ENCODE results near the gene FYN.

The FYN gene

DNA sequence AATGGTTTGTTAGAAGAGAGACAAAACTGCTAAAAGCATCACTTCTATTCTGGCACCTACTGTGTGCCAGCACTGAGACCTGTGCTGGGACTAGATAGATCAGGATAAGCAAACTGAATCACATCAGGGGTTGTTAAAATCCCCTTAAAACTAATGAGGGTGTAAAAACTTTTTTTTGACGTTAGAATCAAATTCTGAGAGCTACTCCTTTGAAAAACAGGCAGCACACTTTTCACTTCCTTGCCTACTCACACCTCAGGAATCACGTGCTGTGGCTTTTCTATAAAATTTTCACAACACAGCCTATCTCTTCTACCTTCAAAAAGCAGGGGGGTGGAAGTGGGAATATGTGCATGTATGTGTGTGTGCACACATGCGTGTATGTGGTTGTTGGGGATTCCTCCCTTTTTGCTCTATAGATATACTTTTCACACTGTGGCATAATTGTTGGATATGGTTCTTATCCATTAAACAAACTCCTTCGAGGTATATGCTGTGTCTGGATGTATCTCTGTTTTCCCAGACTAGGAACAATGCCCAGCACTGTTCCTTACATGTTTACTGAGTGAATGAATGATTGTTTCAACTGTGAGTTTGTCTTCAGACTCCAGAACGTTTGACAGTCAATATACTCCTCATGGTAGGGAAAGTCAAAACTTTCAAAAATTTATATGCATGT is 105.4 kb downstream of the FYN start:
- DNase-seq = no peak

DNA sequence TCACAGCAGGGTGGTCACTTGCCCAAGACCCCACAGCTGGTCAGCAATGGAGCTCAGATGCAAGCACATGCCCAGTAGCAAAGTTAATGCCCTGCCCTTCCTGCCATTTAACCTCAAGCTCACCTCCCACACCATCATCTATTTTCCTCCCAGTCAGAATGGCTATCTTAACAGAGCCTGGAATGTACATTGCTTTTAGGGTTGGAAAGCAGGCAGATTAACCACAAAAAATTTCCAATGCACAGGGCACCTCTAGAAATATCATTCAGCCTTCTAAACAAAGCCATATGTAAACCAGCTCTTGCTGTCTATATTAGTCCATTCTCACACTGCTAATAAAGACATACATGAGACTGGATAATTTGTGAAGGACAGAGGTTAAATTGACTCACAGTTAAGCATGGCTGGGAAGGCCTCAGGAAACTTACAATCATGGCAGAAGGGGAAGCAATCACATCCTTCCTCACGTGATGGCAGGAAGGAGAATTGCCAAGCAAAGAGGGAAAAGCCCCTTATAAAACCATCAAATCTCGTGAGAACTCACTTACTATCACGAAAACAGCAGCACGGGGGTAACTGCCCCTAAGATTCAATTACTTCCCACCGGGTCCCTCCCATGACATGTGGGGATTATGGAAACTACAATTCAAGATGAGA is 106.9 kb downstream of the FYN start:
- no peak for DNase-seq

DNA sequence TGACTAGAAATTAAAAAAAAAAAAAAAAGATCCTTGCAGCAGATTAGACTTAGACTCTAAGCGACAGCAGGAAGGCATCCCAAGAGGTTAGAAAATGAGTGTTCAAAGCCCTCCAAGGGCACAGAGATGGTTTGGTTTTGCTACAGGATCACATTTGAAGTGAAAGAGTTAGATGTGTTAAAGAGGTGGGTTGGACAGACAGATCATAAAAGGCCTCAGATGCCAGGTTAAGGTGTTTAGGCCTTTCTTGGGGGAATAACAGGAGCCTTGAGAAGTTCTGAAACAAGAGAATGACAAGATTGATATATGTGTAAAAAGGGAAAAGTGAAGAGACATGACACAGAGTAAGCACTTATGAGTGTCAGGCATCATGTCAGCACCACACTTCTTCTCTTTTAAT is 107.5 kb downstream of the FYN start:
- DNase-seq = no peak

DNA sequence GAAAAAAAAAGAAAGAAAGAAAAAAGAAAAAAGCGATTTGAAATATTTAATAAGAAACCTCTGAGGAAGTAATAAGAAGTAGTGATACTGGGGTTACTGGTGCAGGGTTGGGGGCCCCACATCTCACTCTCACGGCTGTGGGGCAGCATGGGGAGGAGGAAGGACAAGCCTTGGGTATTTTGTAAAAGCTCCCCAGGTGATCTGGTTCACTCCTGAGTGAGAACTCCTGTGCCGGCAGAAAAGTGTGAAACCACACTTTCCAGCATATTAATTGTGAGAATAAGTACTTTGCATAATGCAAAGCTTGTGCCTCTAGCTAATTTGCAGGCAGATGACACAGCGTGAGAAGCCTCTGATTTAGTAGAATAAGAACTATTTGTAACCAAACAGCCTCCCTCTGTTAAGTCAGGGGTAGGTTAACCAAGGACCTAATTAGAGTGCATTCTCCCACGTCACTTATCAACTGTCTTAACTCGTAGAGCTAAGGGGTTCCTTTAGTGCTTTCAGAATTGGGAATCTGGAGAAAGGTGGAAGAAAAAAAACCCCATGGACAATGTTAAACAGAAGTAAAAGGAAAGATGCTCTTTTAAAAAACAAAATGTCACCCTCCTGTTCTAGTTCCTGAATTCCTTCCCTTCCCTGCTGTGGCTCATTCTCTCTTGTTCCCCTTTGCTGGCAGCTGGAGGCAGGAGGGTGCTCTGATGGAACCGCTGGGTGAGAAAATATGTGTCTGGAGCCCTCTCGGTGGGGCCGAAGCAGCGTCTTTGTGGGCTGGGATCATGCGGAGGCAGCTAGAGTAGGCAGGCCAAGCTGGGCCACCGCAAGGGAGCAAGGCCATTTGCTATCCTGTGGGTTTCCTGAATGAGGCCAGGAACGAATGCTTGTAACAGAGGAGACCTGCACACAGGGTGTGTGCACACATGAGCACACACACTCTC is 108.7 kb downstream of the FYN start:
- peak; percentile 77 for DNase-seq

DNA sequence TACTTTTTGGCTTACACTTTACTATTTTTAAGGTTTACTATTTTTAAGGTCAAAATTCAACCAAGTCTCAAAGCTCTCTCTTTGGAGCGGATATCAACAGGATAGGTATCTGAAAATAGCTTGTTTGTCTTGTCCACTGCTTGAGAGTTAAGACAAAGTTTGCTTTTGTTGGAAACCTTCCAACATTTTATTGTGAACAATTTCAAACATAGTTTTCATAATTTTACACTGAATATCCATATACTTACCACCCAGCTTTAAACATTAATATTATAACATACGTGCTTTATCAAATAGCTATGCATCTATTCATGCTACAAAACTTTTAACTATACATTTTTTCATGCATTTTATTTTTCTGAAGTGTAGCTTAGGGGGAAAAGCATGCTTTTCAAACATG is 109.9 kb downstream of the FYN start:
- no peak for DNase-seq

DNA sequence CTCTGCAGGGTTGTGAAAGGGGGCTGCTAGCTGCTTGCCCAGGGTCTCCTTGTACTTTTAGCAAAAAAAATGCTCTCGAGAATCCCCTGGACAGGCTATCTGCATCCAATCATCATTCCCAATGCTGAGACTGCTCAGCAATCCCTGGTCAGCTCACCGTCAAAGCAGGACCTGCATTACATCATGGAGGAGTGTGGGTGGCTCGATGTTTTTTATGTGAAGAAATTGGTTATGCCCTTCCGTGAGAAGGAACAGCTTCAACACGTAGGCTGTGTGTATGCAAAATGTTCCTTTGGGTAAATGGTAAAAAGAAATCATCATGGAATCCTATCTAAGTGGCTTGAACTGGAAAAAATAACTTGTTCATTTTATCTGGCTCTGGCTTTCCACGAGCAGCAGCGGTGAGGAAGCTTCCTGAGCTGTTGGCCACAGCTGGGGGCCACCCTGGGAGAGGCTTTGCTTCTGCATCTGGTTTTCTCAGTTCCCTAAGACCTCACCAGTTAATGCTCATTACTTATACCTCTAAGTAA is 111.4 kb downstream of the FYN start:
- no peak for DNase-seq

DNA sequence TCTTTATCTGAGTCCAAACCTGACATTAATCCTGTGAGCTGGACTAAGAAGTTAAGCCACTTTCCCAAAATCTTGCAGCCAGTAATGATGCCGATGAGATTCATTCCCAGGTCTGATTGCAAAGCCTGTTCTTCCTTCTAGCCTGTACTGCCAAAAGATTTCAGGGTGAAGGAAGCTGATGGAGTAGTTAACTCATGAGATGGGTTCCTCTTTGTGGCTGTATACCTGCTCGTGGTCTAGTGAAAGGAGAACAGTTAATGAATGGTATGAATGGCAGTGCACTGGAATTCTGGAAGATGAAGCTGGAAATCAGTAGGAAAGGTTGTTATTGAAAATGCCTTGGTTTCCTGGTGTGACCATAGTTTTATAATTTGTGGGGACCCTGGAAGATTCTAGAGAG is 112.0 kb downstream of the FYN start:
- DNase-seq = no peak

DNA sequence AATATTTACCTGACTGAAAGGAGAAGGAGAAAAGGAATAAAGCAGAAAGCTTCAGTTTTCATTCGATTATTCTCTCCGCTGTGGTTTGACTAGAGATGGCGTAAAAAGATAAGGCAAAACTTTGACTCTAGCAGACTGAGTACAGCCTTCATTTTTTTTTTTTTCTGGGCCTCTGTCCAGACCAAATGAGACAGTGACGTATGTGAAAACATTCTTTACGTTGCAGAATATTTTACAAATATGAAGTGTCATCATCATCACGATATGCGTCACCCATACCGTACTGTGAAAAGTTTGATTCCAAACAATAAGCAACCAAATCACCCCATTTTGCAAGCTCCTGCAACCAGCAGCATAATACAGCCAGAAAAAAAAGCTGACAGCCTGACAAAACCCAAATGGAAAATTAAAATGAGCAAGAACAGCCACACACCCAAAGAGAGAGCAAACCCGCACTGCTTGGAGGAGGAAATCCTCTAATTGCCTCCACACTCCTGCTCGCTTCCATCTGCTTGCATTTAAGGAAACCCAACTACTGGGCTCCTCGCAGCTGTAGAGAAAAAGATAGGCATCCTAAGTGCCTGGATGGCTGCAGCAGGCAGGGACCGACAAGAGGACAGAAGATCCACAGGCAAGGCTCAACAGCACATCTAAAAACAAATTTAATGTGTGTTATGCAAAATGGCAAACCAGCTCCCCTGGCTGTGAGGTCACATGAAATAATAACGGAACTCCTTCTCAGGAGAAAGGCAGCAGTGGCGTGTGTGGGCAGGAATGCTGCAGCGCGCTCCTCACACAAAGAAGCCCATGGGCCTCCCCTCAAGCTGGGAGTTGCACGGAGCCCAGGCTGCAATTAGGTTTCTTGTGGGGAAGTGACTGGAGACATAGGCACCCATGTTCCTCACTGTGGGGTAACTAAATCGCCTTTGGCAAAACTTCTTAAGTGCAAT is 113.1 kb downstream of the FYN start:
- no peak for DNase-seq

DNA sequence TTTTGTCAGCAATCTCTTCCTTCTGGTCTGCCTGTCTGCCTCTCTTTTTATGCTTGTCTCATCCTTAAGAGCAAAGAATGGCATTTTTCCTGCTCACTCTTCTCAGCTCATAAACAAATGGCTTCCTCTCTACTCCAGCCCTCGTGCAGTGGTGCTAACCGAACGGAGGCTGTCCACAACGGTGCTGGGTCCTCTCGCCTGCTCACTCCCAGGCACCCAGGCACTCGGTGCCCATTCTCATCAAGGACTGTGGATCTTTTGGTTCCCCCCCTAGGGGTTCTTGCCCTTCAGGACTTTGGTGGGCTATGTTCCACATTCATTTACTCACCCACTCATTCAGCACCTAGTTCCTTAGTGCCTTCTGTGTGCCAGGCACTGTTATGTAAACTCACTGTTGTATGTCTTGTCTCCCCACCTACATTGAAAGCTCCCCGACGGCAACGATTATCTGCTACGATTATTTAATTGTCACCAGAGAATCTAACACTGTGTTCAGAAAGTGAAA is 113.9 kb downstream of the FYN start:
- no peak for DNase-seq

DNA sequence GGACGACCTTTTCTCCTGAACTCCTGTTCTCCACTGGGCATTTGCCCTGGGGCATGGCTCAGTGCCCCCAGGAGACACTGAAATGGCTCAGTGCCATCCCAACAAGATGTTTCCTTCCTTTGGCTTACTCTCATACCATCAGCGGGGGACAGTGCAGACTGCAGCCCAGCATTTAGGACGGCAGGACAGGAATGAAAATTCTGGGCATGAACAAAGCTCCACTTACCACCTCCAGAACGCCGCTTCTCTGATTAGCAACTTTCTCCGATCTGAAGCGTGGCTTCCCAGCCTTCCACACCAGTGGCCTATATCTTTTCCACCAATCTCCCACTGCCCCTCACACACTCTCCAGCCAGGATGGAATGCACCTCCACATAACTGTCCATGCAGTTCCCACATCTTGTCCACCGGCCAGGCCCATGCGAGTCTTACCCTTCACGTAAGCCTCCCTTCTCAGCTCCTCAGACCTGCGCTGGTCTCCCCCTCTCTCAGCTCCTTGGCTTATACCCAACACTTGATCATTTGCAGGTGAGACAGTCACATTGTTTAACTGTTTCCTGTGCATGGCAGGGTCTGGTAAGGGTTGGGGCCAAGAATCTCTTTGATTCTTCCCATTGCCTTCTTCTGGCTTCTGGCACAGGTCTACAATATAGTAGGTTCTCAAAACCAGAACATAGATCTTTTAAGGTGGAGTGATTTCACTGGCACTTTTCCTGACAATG is 114.5 kb downstream of the FYN start:
- no peak for DNase-seq

DNA sequence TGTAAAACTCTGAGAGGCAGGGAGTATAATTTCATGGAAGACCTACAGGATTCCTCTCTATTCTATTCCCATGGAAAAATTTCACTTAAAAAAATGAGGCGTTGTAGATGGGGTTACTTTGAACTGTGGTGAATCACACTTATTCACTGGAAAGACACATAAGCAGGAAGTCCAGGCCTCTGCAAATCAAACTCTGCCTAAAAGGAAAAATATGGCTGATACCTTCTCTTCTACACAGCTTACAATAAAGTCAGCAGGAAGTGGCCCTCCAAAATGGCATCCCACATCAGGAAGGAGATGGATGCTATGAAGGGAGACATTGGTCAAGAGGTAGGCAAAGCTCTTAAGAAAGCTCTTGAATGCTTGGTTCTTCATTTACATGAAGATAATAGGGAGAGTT is 115.9 kb downstream of the FYN start:
- DNase-seq = no peak

DNA sequence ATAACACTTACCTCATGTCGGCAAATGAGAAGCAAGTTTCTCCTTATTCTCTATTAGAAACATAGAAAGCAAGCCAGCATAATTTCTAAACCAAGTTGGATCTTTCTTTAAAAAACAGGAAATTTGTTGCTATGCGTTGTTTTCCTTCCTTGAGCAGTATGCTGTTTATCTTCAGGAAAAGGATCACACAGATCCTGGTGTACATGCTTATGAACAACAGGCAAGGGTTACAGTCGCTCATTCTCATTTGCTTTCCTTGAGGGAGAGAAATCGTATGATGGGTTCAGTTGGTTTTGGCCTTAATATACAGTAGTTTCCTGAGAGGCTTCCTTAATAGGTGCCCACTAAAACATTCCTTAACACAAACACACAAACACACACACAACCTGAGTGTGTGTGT is 118.8 kb downstream of the FYN start:
- no peak for DNase-seq

DNA sequence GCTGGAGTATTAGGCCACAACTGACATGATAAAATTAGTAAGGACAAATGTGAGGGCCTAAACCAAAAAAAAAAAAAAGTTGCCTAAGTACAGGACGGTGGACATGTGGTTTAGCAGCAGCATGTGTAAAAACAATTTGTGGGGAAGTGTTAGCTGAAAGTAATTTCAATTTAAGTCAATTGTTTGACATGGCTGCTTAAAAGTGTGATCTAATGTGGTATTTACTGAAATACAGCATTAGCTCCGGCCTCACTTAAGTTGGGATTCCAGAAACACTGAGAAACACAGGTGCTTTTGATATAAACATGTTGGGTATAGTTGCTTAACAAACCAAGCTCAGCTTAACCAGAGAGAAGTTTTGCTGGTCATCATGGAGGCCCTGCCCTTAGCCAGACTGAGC is 119.7 kb downstream of the FYN start:
- DNase-seq = no peak

DNA sequence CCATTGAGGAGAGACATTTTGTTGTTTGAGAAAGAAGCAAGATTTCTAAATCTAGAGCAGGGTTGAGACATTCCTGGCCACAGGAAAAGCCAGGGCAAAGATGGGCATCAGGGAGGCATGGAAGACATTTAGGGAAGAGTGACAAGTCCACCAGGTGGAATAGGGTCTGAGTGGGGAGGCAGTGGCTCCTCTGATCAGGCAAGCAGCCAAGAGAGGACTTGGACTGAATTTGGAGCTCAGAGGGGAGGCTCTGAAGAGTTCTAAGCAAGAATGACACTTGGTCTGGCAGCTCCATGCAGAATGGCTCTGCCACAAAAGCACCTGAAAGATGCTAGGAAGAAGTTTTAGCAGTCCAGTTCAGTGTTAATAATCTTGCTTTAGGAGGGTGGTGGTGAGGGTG is 120.8 kb downstream of the FYN start:
- no peak for DNase-seq

DNA sequence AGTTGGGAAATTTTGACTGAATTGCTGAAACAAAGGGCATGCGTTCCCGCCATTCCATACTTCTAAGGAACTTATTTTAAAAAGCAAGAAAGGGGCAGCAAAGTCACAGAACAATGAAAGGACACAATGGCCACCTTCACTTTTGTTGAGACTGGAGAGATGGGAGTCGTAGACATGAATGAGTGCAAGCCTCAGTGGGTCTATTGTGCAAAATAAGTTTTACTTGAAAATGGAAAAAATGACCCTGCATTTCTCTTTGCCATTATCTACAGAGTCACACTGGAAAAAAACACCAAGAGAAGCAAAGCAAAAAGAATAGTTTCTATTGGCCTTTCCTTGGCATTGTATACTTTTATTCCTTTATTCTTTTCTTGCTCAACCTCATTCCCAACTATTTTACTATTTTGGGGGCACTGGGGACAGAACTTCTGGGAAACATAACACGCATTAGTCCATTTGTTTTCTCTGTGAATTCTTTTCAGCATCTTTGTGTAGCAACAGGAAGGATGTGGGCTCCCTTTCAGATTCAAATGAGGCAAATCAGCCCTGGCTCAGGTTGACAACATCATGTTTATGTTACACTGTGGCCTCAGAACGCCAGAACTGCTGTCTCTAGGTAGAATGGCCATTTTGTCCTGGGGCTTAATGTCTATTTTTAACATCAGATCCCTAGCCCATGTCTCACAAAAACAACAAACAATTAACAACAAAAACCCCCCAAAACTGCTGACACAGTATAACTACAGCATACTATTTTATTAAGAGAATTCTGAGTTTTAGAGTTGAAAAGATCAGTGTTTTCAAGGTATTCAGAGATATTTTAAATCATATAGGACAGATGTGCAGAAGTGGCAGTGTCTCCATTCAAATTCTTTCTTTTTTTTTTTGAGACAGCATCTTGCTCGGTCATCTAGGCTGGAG is 122.2 kb downstream of the FYN start:
- DNase-seq = no peak

DNA sequence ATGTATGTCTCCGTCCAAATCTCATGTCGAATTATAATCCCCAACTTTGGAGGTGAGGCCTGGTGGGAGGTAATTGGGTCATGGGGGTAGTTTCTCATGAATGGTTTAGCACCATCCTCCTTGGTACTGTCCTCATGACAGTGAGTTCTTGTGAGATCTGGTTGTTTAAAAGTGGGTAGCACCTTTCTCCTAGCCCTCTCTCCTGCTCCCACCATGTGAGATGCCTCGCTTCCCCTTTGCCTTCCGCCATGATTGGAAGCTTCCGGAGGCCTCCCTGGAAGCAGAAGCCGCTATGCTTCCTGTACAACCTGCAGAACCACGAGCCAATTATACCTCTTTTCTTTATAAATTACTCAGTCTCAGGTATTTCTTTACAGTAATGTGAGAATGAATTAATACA is 123.1 kb downstream of the FYN start:
- DNase-seq = no peak

DNA sequence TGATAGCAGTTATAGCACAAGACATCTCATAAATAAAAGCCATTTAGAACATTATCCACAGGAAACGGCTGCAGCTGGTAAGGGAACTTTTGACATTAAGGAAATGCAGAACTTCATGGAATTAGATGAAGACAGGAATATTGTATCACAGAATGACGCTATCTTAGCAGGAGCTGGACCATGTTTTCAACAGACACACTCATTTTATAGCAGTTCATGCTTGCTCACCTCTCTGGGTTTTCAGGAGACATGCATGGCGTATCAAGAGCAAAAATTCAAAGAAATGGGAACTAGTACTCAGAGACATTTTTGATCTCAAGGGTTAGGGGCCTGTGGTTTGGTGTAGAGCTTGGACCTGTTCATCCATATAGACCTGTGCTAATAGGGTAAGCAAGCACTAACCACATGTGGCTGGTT is 125.0 kb downstream of the FYN start:
- no peak for DNase-seq

DNA sequence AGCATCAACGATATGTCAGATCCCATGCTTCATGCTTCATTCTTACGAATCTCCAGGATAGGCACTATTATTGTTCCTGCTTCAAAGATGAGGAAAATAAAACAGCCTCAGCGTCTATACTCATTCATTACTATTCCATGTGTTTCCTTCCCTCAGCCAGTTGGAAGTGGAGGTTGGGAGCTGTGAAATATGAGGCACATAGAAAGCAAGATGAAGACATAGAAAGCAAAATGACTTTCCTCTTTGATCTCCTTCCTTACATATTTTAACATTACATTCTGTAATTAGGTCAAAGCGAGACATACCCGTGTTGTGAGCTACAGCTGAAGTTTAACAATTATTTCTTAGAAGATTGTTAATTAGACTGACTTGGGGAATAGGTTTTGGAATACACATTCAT is 125.4 kb downstream of the FYN start:
- DNase-seq = no peak

DNA sequence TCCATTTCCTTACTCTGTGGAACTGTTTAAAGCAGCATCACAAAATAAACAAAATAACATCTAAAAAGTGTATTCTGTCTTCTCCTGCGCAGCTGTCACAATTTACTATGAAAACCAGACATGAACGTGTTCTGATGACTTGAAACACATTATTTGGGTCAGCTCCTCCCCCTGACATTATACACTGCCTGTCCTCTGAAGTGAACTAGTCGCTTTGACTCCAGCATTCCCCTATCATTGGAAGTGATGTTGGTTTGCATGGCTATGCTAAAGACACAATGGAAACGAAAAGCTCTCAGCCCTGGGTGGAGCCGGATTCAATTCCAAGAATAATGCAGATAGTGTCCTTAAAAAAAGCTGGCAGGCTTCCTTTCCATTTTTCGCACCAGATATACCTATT is 125.9 kb downstream of the FYN start:
- no peak for DNase-seq

DNA sequence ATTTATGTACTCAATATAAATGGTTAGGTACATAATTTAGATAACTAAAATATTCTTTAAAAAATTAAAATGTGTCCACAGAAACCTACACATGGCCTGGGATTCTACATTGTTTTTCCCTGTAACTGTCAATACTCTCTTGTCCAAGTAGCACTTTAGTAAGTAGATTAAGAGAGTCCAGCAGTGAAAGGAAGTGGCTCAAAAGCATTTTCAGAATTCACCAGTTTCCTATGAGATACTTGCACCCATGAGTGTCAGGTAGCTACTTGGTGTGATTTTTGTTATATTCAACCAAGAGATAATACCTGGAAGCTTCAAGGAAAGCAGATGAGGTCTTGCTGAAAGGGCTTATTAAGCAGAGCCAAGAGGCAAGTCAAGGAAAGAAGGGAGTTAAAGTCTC is 126.3 kb downstream of the FYN start:
- no peak for DNase-seq

All from islet precursor cell (in vitro differentiated cells).